ENCODE results near the gene OR52B2.

- TF ChIP-seq CTCF (IDR thresholded peaks at IDR 0.05; ENCODE audit: low read length) (no peak), EZH2 (optimal IDR thresholded peaks at IDR 0.05; ENCODE audit: low read depth, low read length) (no peak), EZH2phosphoT487 (IDR thresholded peaks at IDR 0.05; ENCODE audit: low read length) (no peak)
These were observed 30.8 kb upstream of the OR52B2 start for GRCh38 chr11:6200975-6201374.
